Measurements from ENCODE around the gene ST6GALNAC1. TPM values are rescaled to one million over a fixed set of nuclear protein-coding genes. Genes with fewer than 3 reads are reported as not detected.

Gene ST6GALNAC1
- total and polyA plus RNA-seq, 2 of the 8 experiments (the other 6 are each of a cell fraction or from before 2014, with no cell fraction given): not detected

DNA sequence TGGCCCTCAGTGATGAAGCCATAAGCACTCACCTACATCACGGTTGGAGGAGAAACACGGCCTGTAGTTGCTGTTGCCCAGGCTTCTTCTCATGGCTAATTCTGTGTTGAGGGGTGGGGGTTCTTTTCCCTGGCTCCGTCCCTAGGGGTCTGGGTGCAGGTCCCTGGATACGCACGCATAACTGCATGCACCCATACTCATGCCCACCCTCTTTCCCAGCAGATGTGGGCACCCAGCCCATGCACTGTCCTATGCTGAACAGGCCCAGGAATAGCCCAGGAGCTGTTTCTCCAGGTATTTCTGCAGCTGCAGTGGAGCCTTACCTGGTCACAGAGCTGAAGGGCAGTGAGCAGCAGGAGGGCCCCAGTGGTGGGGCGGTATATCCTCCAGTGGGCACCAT is 18.1 kb downstream of the ST6GALNAC1 start:
- Histone ChIP-seq H3K18ac (ENCODE audit: extremely low read depth, low read length) (no peak overlapping the region), H2BK20ac (ENCODE audit: low read length) (no peak overlapping the region)
- TF ChIP-seq RAD21 (IDR thresholded peaks at IDR 0.05 in 1 of 2, conservative IDR thresholded peaks at IDR 0.05 in 1 of 2; ENCODE audit: low read depth in 2 of 2, low read length in 2 of 2): no peak
- no peak for TF ChIP-seq RBBP5 (IDR thresholded peaks at IDR 0.05; ENCODE audit: borderline replicate concordance, low read depth, low read length)
- TF ChIP-seq NRF1 (IDR thresholded peaks at IDR 0.05; ENCODE audit: low read depth, low read length): no peak
- no peak for TF ChIP-seq ASH2L (IDR thresholded peaks at IDR 0.05; ENCODE audit: low read length)
- no peak for TF ChIP-seq BRCA1 (IDR thresholded peaks at IDR 0.05; ENCODE audit: low read depth, low read length)
- no peak for TF ChIP-seq GABPA (IDR thresholded peaks at IDR 0.05; ENCODE audit: borderline replicate concordance, insufficient read depth, low read length)
- no peak for TF ChIP-seq SP1 (IDR thresholded peaks at IDR 0.05; ENCODE audit: low read depth, low read length)
- no peak for TF ChIP-seq HDAC6 (IDR thresholded peaks at IDR 0.05; ENCODE audit: low read depth, low read length)
- no peak for TF ChIP-seq CBX5 (IDR thresholded peaks at IDR 0.05; ENCODE audit: low read depth, low read length)
- no peak for TF ChIP-seq RNF2 (IDR thresholded peaks at IDR 0.05; ENCODE audit: borderline replicate concordance, low read depth, low read length, missing control alignments, poor library complexity, severe bottlenecking)
- no peak for TF ChIP-seq RXRA (IDR thresholded peaks at IDR 0.05; ENCODE audit: insufficient read depth, low read depth, low read length)
- no peak for TF ChIP-seq TEAD4 (IDR thresholded peaks at IDR 0.05; ENCODE audit: low read depth, low read length)
- TF ChIP-seq BCL11A (IDR thresholded peaks at IDR 0.05; ENCODE audit: low read depth in 2 of 2, low read length in 2 of 2): no peak
- TF ChIP-seq ZNF274 (IDR thresholded peaks at IDR 0.05; ENCODE audit: borderline replicate concordance, extremely low read depth, low read length): no peak

More for the DNA sequence above, 18.1 kb downstream of the ST6GALNAC1 start:
- Histone ChIP-seq H3K56ac (replicated peaks; ENCODE audit: insufficient read length, low read depth, low read length) (no peak overlapping the region), H3K4ac (replicated peaks; ENCODE audit: insufficient read length, low read depth, low read length) (no peak overlapping the region), H3K27ac (ENCODE audit: low read depth, low read length) (no peak overlapping the region), H3K79me1 (ENCODE audit: low read depth, low read length) (no peaks in the 10 kb centered on the region), H3K79me2 (ENCODE audit: control insufficient read depth in 1 of 2, insufficient read depth in 2 of 2, low read length in 2 of 2) (no peaks in the 10 kb centered on the region), H3K36me3 (ENCODE audit: control insufficient read depth in 2 of 4, insufficient read depth in 4 of 4, low read length in 3 of 4) (no peaks in the 10 kb centered on the region), H3K23ac (ENCODE audit: insufficient read length) (no peak overlapping the region), H3K4me3 (ENCODE audit: extremely low read depth in 1 of 4, insufficient read depth in 2 of 4, low read depth in 3 of 4, low read length in 4 of 4) (no peak overlapping the region), H2AK5ac (ENCODE audit: low read depth, low read length) (no peak overlapping the region), H4K91ac (replicated peaks; ENCODE audit: insufficient read length, low read length) (no peak overlapping the region), H3K4me2 (ENCODE audit: insufficient read depth in 1 of 2, low read depth in 2 of 2, low read length in 2 of 2) (no peak overlapping the region), H4K8ac (ENCODE audit: extremely low read depth, insufficient read depth, low read length) (no peak overlapping the region; the same call in 1 of the 2 replicates), H2BK15ac (ENCODE audit: low read length) (no peak overlapping the region), H2BK120ac (replicated peaks; ENCODE audit: low read depth, low read length) (no peak overlapping the region), H3K14ac (ENCODE audit: insufficient read length) (no peak overlapping the region), H2BK12ac (ENCODE audit: low read depth, low read length) (no peak overlapping the region), H3K9me3 (ENCODE audit: insufficient read depth in 2 of 2, low read depth in 1 of 2, low read length in 1 of 2) (no peaks in the 10 kb centered on the region), H4K5ac (ENCODE audit: insufficient read length, low read depth, low read length) (no peak overlapping the region), H2AFZ (ENCODE audit: low read length) (no peak overlapping the region), H3K4me1 (replicated peaks in 1 of 4; ENCODE audit: control insufficient read depth in 3 of 4, insufficient read depth in 4 of 4, low read length in 3 of 4) (peaks cover 0 to 4% (median 0%) of the 10 kb centered on the region in 4 experiments; a peak in 1 of 7 replicates), H3K9ac (replicated peaks in 1 of 4; ENCODE audit: extremely low read depth in 1 of 4, low read depth in 3 of 4, low read length in 3 of 4) (no peak overlapping the region), H4K20me1 (replicated peaks in 1 of 2; ENCODE audit: control insufficient read depth in 1 of 2, insufficient read depth in 2 of 2, low read length in 2 of 2) (peaks cover 0 to 2% of the 10 kb centered on the region in 2 experiments), H3K23me2 (ENCODE audit: low read depth, low read length) (no peaks in the 10 kb centered on the region), H3K27me3 (replicated peaks in 1 of 4; ENCODE audit: control insufficient read depth in 3 of 4, extremely low read depth in 1 of 4, insufficient read depth in 3 of 4, low read length in 3 of 4) (no peaks in the 10 kb centered on the region), H2BK5ac (ENCODE audit: low read depth, low read length) (no peak overlapping the region)
- DNase-seq (ENCODE audit: low read depth in 1 of 2, low spot score in 2 of 2): no peak
- WGBS, 2 experiments (ENCODE audit: extremely low coverage in 1 of 2, insufficient coverage in 1 of 2, insufficient read length in 1 of 2, insufficient replicate concordance in 2 of 2, low coverage in 1 of 2, low lambda C conversion rate in 2 of 2, missing lambda C conversion rate in 1 of 2): 78% methylated on average over 6 of the region's 6 CpGs; no CpG with 5 or more reads in 1 of the 2 experiments
- CTCF ChIA-PET (ENCODE audit: partially characterized antibody): interaction anchor here (0.9 to 6.9 kb wide), 16 partner anchors 12 to 118 kb away, joined by 3 to 58 read pairs (median 8); partner anchors contain the start of gene ST6GALNAC2
- POLR2A ChIA-PET (ENCODE audit: partially characterized antibody): interaction anchor here (1.4 kb wide), 1 partner anchor 40 kb away, joined by 5 read pairs; the partner anchor contains the start of gene ST6GALNAC2
- no peak for FAIRE-seq
